Measurements from ENCODE around the gene CLEC20A.

The CLEC20A gene
- total RNA-seq: 0 to 0.15 (median 0) reads per million in 18 experiments

GRCh38 chr1:178496410-178497135 lies at the start of gene CLEC20A:
CLEC20A (minus strand) TSS chr1:178496964; CDS start chr1:178496939, 25 bp downstream.
- DNase-seq: no peak

- no peak for DNase-seq
These were observed 47.8 kb upstream of the CLEC20A start for GRCh38 chr1:178544531-178544930.

GRCh38 chr1:178543290-178543607 lies 46.5 kb upstream of the CLEC20A start:
- no peak for DNase-seq

- DNase-seq: peak; percentile 89 to 96
These were observed 46.0 kb upstream of the CLEC20A start for GRCh38 chr1:178542554-178543289.

GRCh38 chr1:178541829-178542553 lies 45.2 kb upstream of the CLEC20A start:
- DNase-seq: peak; percentile 48 to 55

GRCh38 chr1:178541379-178541778 lies 44.6 kb upstream of the CLEC20A start:
- no peak for DNase-seq

- no peak for DNase-seq
These were observed 43.9 kb upstream of the CLEC20A start for GRCh38 chr1:178540646-178541045.

GRCh38 chr1:178540204-178540603 lies 43.4 kb upstream of the CLEC20A start:
- DNase-seq: no peak

GRCh38 chr1:178539291-178539690 lies 42.5 kb upstream of the CLEC20A start:
- DNase-seq: no peak

- no peak for DNase-seq
These were observed 41.6 kb upstream of the CLEC20A start for GRCh38 chr1:178538192-178538916.

GRCh38 chr1:178537382-178538090 lies 40.8 kb upstream of the CLEC20A start:
- DNase-seq: no peak

- no peak for DNase-seq
These were observed 40.1 kb upstream of the CLEC20A start for GRCh38 chr1:178536844-178537371.

- no peak for DNase-seq
These were observed 39.6 kb upstream of the CLEC20A start for GRCh38 chr1:178536329-178536728.

- no peak for DNase-seq
These were observed 37.5 kb upstream of the CLEC20A start for GRCh38 chr1:178534137-178534868.

GRCh38 chr1:178533121-178533946 lies 36.6 kb upstream of the CLEC20A start:
- no peak for DNase-seq

GRCh38 chr1:178532392-178532791 lies 35.6 kb upstream of the CLEC20A start:
- peak; percentile 74 to 81 for DNase-seq

- DNase-seq: peak in 1 of 2 donors; percentile 6
These were observed 35.1 kb upstream of the CLEC20A start for GRCh38 chr1:178531887-178532286.

GRCh38 chr1:178530502-178530901 lies 33.7 kb upstream of the CLEC20A start:
- DNase-seq: no peak

GRCh38 chr1:178530037-178530402 lies 33.3 kb upstream of the CLEC20A start:
- DNase-seq: no peak

GRCh38 chr1:178529364-178530036 lies 32.7 kb upstream of the CLEC20A start:
- DNase-seq: no peak
